K562 (cell line): Measurements from ENCODE around the gene MTERF2. TPM values are rescaled to one million over a fixed set of nuclear protein-coding genes. Genes with fewer than 3 reads are reported as not detected.

Source experiments
- ESRRB ChIP-seq: fragments of 250-450 bp; sonication (Bioruptor Pico); IDR thresholded peaks from 2 replicates; pipeline ENCODE4 v1.5.0; 2020; ENCODE audit warnings: mild to moderate bottlenecking, moderate library complexity, borderline replicate concordance
- ETV5 ChIP-seq: sonication (generic); formaldehyde crosslinking; IDR thresholded peaks from 2 replicates; pipeline ENCODE4 v1.4.0; 2020; ENCODE audit warnings: low read depth, mild to moderate bottlenecking, missing genetic modification reagents
- FOXJ3 ChIP-seq: sonication (generic); formaldehyde crosslinking; IDR thresholded peaks from 2 replicates; pipeline ENCODE4 v1.4.0; 2020; ENCODE audit warnings: mild to moderate bottlenecking, missing genetic modification reagents
- NUFIP1 ChIP-seq: fragments of 450-650 bp; IDR thresholded peaks from 2 replicates; pipeline ENCODE4 v1.6.1; 2018; ENCODE audit not compliant: partially characterized antibody
- RFX7 ChIP-seq: fragments of 250-450 bp; sonication (Bioruptor Pico); IDR thresholded peaks from 2 replicates; pipeline ENCODE4 v1.5.1; 2021; ENCODE audit warnings: mild to moderate bottlenecking
- SRSF9 ChIP-seq: fragments of 200-400 bp; formaldehyde crosslinking; IDR thresholded peaks from 2 replicates; pipeline ENCODE4 v1.6.1; 2017; ENCODE audit warnings: low read depth, low read length, borderline replicate concordance
- TBL1XR1 ChIP-seq, 2 experiments: IDR thresholded peaks; 2 replicates each; pipeline ENCODE4 v1.6.1; 2012; ENCODE audit warnings: improper control_type of control experiment in 2 of 2, low read length in 2 of 2, mild to moderate bottlenecking in 1 of 2
- ZKSCAN3 ChIP-seq: fragments of 250-450 bp; sonication (Bioruptor Pico); IDR thresholded peaks from 2 replicates; pipeline ENCODE4 v1.4.0; 2020
- ZNF316 ChIP-seq: fragments of 450-650 bp; IDR thresholded peaks from 2 replicates; pipeline ENCODE4 v1.6.1; 2016
- ZNF699 ChIP-seq: fragments of 250-450 bp; sonication (Bioruptor Pico); IDR thresholded peaks from 2 replicates; pipeline ENCODE4 v1.8.0; 2021; ENCODE audit warnings: mild to moderate bottlenecking, moderate library complexity; ENCODE audit not compliant: insufficient replicate concordance
- ZNF717 ChIP-seq: fragments of 250-450 bp; sonication (Bioruptor Pico); IDR thresholded peaks from 2 replicates; pipeline ENCODE4 v1.5.0; 2021
- polyA plus RNA-seq, 8 experiments: library from polyadenylated mRNA; depleted of rRNA in 4 of 8; stranded (reverse) in 5 of 8; unstranded in 3 of 8; fragments of >200 nt; fragmentation: Nextera tagmentation in 2 of 8; fragmentation: Illumina TruSeq in 1 of 8; extraction: Ambion mirVana in 2 of 8; extraction: Trizol in 1 of 8; gene quantifications; 2 replicates each; pipeline versions ENCODE4 v1.2.1 to v1.2.3, GENCODE V29; 2011 to 2014; ENCODE audit warnings: inconsistent platforms in 1 of 8, missing spikeins in 1 of 8
- total RNA-seq, 7 experiments: library from RNA; depleted of rRNA in 6 of 7; stranded (reverse); fragments of >200 nt in 6 of 7; fragmentation: Illumina TruSeq in 2 of 7; extraction: Trizol in 2 of 7; gene quantifications; 2 replicates each; pipeline versions ENCODE4 v1.2.1 to v1.2.3, GENCODE V29; 2011 to 2021; ENCODE audit warnings: low replicate concordance in 1 of 7
- TF ChIP-seq, protein P1 (sequence below), 2 experiments: fragments of 450-650 bp in 1 of 2; sonication (generic) in 1 of 2; formaldehyde crosslinking in 1 of 2; IDR thresholded peaks; 2 replicates each; pipeline versions ENCODE4 v1.7.1 to v1.9.0; 2016 to 2022; ENCODE audit warnings: inconsistent platforms in 1 of 2, mild to moderate bottlenecking in 1 of 2, missing genetic modification reagents in 1 of 2
- TF ChIP-seq, protein P2 (sequence below): sonication (generic); IDR thresholded peaks from 2 replicates; pipeline ENCODE4 v1.6.1; 2016
- TF ChIP-seq, protein P3 (sequence below): fragments of 250-450 bp; sonication (Bioruptor Pico); IDR thresholded peaks from 2 replicates; pipeline ENCODE4 v1.5.0; 2021
- TF ChIP-seq, protein P4 (sequence below): sonication (generic); formaldehyde crosslinking; IDR thresholded peaks from 2 replicates; pipeline ENCODE4 v1.8.0; 2022; ENCODE audit warnings: missing genetic modification reagents, mild to moderate bottlenecking, borderline replicate concordance

MTERF2 gene
- total and polyA plus RNA-seq, 9 of the 15 experiments (the other 6 are each of a cell fraction or from before 2014, with no cell fraction given) = 10.0 to 63.2 (median 33.2) TPM

DNA sequence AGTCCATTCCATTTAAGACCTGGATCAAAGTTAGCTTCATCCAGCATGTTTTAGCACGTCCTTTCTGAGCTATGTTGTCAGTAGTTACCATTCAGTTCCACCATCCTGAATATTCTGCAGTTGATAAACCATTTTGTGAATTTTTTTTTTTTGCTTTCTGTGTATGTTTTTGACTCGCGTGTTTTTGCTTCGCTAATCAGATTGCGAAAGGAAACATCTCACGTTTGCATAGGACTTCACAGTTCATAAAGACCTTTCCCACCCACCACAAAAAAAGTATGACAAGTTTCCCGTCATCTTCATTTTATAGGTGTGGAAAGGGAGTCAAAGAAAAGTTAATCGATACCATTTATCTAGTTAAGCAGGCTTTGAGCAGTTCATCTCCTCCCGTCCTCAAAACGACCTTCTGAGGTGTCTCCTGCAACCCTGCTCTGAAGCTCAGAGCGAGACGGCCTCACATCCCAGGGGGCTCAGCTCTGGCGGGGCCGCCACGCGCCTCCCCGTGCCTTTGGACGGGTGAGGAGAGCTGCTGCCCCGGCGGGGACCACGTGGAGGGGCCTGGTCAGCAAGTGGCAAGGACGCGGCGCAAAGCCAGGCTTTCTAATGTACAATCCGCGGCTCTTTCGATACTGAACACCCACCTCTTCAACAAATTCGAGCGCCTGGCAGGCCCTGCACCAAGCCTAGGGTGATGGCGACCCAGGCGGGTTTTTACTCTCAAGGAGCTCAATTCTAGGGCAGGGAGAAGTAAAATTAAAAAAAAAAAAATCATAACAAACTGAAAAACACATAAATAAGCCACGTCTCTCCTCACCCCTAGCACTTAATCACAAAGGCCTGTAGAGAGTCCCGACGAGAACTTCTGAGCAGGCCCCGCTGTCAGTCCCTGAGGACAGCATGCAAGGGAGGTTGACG lies 32.2 kb downstream of the MTERF2 start (continued):
- no peak for TF ChIP-seq ZNF699
- TF ChIP-seq ZNF717 = no peak
- TF ChIP-seq ETV5 = no peak
- no peak for TF ChIP-seq ZKSCAN3
- TF ChIP-seq, protein P1, sequence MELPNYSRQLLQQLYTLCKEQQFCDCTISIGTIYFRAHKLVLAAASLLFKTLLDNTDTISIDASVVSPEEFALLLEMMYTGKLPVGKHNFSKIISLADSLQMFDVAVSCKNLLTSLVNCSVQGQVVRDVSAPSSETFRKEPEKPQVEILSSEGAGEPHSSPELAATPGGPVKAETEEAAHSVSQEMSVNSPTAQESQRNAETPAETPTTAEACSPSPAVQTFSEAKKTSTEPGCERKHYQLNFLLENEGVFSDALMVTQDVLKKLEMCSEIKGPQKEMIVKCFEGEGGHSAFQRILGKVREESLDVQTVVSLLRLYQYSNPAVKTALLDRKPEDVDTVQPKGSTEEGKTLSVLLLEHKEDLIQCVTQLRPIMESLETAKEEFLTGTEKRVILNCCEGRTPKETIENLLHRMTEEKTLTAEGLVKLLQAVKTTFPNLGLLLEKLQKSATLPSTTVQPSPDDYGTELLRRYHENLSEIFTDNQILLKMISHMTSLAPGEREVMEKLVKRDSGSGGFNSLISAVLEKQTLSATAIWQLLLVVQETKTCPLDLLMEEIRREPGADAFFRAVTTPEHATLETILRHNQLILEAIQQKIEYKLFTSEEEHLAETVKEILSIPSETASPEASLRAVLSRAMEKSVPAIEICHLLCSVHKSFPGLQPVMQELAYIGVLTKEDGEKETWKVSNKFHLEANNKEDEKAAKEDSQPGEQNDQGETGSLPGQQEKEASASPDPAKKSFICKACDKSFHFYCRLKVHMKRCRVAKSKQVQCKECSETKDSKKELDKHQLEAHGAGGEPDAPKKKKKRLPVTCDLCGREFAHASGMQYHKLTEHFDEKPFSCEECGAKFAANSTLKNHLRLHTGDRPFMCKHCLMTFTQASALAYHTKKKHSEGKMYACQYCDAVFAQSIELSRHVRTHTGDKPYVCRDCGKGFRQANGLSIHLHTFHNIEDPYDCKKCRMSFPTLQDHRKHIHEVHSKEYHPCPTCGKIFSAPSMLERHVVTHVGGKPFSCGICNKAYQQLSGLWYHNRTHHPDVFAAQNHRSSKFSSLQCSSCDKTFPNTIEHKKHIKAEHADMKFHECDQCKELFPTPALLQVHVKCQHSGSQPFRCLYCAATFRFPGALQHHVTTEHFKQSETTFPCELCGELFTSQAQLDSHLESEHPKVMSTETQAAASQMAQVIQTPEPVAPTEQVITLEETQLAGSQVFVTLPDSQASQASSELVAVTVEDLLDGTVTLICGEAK (IDR thresholded peaks at IDR 0.05) = peak; percentile 53
- TF ChIP-seq, protein P1 (CRISPR knock-in tag; IDR thresholded peaks at IDR 0.05) = no peak
- no peak for TF ChIP-seq SRSF9
- no peak for TF ChIP-seq FOXJ3 (CRISPR knock-in tag)
- TF ChIP-seq, protein P2, sequence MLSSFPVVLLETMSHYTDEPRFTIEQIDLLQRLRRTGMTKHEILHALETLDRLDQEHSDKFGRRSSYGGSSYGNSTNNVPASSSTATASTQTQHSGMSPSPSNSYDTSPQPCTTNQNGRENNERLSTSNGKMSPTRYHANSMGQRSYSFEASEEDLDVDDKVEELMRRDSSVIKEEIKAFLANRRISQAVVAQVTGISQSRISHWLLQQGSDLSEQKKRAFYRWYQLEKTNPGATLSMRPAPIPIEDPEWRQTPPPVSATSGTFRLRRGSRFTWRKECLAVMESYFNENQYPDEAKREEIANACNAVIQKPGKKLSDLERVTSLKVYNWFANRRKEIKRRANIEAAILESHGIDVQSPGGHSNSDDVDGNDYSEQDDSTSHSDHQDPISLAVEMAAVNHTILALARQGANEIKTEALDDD = peak; percentile 39; the same call in 1 of the 2 replicates
- TF ChIP-seq ESRRB (CRISPR knock-in tag) = no peak
- TF ChIP-seq, protein P3, sequence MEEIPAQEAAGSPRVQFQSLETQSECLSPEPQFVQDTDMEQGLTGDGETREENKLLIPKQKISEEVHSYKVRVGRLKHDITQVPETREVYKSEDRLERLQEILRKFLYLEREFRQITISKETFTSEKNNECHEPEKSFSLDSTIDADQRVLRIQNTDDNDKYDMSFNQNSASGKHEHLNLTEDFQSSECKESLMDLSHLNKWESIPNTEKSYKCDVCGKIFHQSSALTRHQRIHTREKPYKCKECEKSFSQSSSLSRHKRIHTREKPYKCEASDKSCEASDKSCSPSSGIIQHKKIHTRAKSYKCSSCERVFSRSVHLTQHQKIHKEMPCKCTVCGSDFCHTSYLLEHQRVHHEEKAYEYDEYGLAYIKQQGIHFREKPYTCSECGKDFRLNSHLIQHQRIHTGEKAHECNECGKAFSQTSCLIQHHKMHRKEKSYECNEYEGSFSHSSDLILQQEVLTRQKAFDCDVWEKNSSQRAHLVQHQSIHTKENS (CRISPR knock-in tag) = no peak
- no peak for TF ChIP-seq RFX7
- TF ChIP-seq ZNF316 = peak; percentile 90
- TF ChIP-seq, protein P4, sequence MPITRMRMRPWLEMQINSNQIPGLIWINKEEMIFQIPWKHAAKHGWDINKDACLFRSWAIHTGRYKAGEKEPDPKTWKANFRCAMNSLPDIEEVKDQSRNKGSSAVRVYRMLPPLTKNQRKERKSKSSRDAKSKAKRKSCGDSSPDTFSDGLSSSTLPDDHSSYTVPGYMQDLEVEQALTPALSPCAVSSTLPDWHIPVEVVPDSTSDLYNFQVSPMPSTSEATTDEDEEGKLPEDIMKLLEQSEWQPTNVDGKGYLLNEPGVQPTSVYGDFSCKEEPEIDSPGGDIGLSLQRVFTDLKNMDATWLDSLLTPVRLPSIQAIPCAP (CRISPR knock-in tag) = no peak
- TF ChIP-seq TBL1XR1 (IDR thresholded peaks at IDR 0.05; ENCODE audit: low read length in 2 of 2) = no peak
- no peak for TF ChIP-seq NUFIP1
